Activated T-cell treated with anti-CD3 and anti-CD28 coated beads for 24 hours (primary cell): ENCODE results near the gene GARIN5A.

Experiments used
- DNase-seq: peaks from one replicate; pipeline ENCODE4 v3.0.0-alpha.2; 2020; ENCODE audit warnings: low read depth

GARIN5A gene

DNA sequence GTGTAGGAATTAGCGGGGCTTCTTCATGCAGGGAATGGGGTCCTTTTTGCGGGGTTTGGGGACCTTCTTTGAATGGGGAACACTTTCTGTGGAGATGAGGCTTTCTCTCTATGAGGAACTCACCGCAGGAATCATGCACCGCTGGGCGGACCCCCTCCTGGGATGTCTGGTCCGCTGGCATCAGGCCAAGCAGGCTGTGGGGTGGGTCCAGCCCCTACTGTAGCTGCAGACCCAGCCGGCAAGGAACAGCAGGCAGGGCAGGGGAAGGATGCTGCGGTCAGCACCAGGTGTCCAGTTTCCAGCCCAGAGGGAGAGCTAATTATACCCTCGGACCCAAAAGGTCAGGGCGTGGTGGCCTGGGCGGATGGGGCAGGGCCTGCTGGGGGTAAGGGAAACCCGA is 42.1 kb downstream of the GARIN5A start:
- DNase-seq: no peak

DNA sequence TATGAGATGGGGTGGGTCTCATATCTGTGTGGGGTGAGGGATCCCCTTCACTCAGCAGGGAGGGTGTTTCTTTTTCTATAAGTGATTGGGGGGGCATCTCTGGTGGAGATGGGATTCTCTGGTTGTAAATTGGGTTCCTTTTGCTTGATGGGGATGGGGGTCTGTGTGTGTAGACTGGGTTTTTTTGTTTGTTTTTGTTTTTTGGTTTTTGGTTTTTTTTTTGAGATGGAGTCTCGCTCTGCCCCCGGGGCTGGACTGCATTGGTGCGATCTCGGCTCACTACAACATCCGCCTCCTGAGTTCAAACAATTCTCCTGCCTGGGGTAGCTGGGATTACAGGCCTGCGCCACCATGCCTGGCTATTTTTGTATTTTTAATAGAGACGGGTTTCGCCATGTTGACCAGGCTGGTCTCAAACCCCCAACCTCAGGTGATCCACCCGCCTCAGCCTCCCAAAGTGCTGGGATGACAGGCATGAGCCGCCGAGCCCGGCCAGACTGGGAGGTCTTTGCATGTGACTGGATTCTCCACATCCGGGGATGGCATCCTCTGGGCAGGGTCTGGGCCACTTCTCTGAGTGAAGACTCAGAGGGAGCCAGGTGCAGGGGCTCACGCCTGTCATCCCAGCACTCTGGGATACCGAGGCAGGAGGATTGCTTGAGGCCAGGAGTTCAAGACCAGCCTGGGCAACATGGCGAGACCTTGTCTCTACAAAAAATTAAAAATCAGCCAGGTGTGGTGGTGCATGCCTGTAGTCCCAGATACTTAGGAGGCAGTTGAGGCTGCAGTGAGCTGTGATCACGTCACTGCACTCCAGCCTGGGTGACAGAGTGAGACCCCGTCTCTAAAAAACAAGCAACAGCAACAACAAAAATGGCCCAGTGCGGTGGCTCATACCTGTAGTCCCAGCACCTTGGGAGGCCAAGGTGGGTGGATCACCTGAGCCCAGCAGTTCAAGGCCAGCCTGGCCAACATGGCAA is 43.2 kb downstream of the GARIN5A start:
- DNase-seq: no peak

- no peak for DNase-seq
These were observed 44.2 kb downstream of the GARIN5A start, which contains the start of gene MYBPC2 for GRCh38 chr19:50432221-50433028. MYBPC2 (plus strand) TSS chr19:50432892; CDS start chr19:50432954, 62 bp downstream.

- DNase-seq: peak; percentile 83
These were observed 45.1 kb downstream of the GARIN5A start for GRCh38 chr19:50431343-50432220.

- DNase-seq: no peak
These were observed 45.7 kb downstream of the GARIN5A start for GRCh38 chr19:50430888-50431342.

GRCh38 chr19:50428772-50429463 is 47.7 kb downstream of the GARIN5A start:
- no peak for DNase-seq

- DNase-seq: peak; percentile 21
These were observed 48.6 kb downstream of the GARIN5A start for GRCh38 chr19:50427997-50428425.

GRCh38 chr19:50427318-50427925 is 49.2 kb downstream of the GARIN5A start:
- no peak for DNase-seq

- DNase-seq: no peak
These were observed 51.1 kb downstream of the GARIN5A start for GRCh38 chr19:50425581-50425980.

- DNase-seq: no peak
These were observed 53.2 kb downstream of the GARIN5A start for GRCh38 chr19:50423279-50424113.

- no peak for DNase-seq
These were observed 54.0 kb downstream of the GARIN5A start for GRCh38 chr19:50422397-50423278.

- DNase-seq: no peak
These were observed 55.8 kb downstream of the GARIN5A start for GRCh38 chr19:50420808-50421207.

DNA sequence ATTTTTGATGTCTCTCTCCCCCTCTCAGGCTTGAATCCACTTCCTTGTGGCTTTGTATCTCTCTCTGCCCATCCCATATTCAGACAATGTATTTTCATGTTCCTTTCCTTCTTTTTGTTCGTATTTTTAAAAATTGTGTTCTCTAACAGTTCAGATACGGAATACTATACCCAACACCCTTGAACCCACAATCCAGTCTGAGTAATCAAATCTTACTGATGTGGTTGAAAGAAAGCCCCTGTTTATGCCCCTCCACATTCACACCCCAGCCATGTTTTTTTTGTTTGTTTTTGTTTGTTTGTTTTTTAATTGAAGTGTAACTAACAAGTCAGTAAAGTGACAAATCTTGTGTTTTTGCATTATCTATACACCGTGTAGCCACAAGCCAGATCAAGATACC is 56.5 kb downstream of the GARIN5A start:
- DNase-seq: no peak

GRCh38 chr19:50419580-50420035 is 57.0 kb downstream of the GARIN5A start:
- DNase-seq: no peak

GRCh38 chr19:50419022-50419579 is 57.5 kb downstream of the GARIN5A start:
- DNase-seq: no peak

- no peak for DNase-seq
These were observed 58.2 kb downstream of the GARIN5A start, which contains the start of gene SPIB for GRCh38 chr19:50418176-50419021. SPIB (plus strand) TSS chr19:50418938; CDS start chr19:50418963, 25 bp downstream.
